Liver (tissue), 3 donors: ENCODE measurements around the gene ASTE1.

Experiments
- CTCF ChIP-seq: fragments of 150-350 bp; IDR thresholded peaks from 2 replicates; pipeline ENCODE4 v1.5.1; 2017; ENCODE audit warnings: improper control_type of control experiment, low read depth, low read length; ENCODE audit not compliant: missing input control
- EGR1 ChIP-seq, 2 donors: IDR thresholded peaks; 2 replicates each; pipeline ENCODE4 v1.6.1; 2016 to 2018; ENCODE audit warnings: antibody characterized with exemption in 2 of 2, low read depth in 2 of 2
- GABPA ChIP-seq, 2 donors: IDR thresholded peaks in 1 of 2; conservative IDR thresholded peaks in 1 of 2; 2 replicates each; pipeline ENCODE4 v1.6.1; 2016; ENCODE audit warnings: antibody characterized with exemption in 2 of 2, mild to moderate bottlenecking in 1 of 2, moderate library complexity in 1 of 2
- JUND ChIP-seq, 2 donors: IDR thresholded peaks; 2 replicates each; pipeline ENCODE4 v1.6.1; 2016; ENCODE audit warnings: antibody characterized with exemption in 2 of 2
- RAD21 ChIP-seq, 2 donors: IDR thresholded peaks; 2 replicates each; pipeline ENCODE4 v1.6.1; 2016; ENCODE audit warnings: antibody characterized with exemption in 2 of 2, mild to moderate bottlenecking in 2 of 2
- REST ChIP-seq: IDR thresholded peaks from 2 replicates; pipeline ENCODE4 v1.6.1; 2016; ENCODE audit warnings: antibody characterized with exemption, mild to moderate bottlenecking
- RXRA ChIP-seq, 2 donors: IDR thresholded peaks; 2 replicates each; pipeline ENCODE4 v1.6.1; 2017 to 2018; ENCODE audit warnings: antibody characterized with exemption in 2 of 2, mild to moderate bottlenecking in 1 of 2
- SP1 ChIP-seq: IDR thresholded peaks from 2 replicates; pipeline ENCODE4 v1.6.1; 2018; ENCODE audit warnings: antibody characterized with exemption, mild to moderate bottlenecking
- TAF1 ChIP-seq: conservative IDR thresholded peaks from 2 replicates; pipeline ENCODE4 v1.6.1; 2016; ENCODE audit warnings: antibody characterized with exemption, mild to moderate bottlenecking
- YY1 ChIP-seq: IDR thresholded peaks from 2 replicates; pipeline ENCODE4 v1.6.1; 2016; ENCODE audit warnings: antibody characterized with exemption, mild to moderate bottlenecking
- TF ChIP-seq, protein P1 (sequence below): IDR thresholded peaks from 2 replicates; pipeline ENCODE4 v1.6.1; 2016; ENCODE audit warnings: antibody characterized with exemption
- TF ChIP-seq, protein P2 (sequence below): IDR thresholded peaks from 2 replicates; pipeline ENCODE4 v1.6.1; 2016; ENCODE audit warnings: antibody characterized with exemption
- donor health status: healthy.
- donor health status: healthy.

- TF ChIP-seq CTCF: no peak
- no peak for TF ChIP-seq RXRA (IDR thresholded peaks at IDR 0.05)
- TF ChIP-seq REST: no peak
- TF ChIP-seq, protein P1, sequence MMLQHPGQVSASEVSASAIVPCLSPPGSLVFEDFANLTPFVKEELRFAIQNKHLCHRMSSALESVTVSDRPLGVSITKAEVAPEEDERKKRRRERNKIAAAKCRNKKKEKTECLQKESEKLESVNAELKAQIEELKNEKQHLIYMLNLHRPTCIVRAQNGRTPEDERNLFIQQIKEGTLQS: no peak
- no peak for TF ChIP-seq TAF1
- TF ChIP-seq YY1: no peak
- TF ChIP-seq SP1: no peak
- no peak for TF ChIP-seq RAD21 (IDR thresholded peaks at IDR 0.05)
- no peak for TF ChIP-seq GABPA (IDR thresholded peaks at IDR 0.05 in 1 of 2, conservative IDR thresholded peaks at IDR 0.05 in 1 of 2)
- no peak for TF ChIP-seq JUND (IDR thresholded peaks at IDR 0.05)
- TF ChIP-seq, protein P2, sequence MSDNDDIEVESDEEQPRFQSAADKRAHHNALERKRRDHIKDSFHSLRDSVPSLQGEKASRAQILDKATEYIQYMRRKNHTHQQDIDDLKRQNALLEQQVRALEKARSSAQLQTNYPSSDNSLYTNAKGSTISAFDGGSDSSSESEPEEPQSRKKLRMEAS: no peak
- no peak for TF ChIP-seq EGR1 (IDR thresholded peaks at IDR 0.05; ENCODE audit: low read depth in 2 of 2)
These were observed 25.6 kb downstream of the ASTE1 start for GRCh38 chr3:131001071-131001470.
